Tibial nerve (tissue), 4 donors: ENCODE data around the gene ARHGAP26.

Experiments
- CTCF ChIP-seq, 5 experiments: fragments of 200-600 bp in 3 of 5; fragments of 450-650 bp in 2 of 5; sonication (generic) in 3 of 5; IDR thresholded peaks; one replicate each; pipeline ENCODE4 v1.5.1; 2016 to 2019; ENCODE audit warnings: antibody characterized with exemption in 5 of 5, mild to moderate bottlenecking in 3 of 5, moderate library complexity in 2 of 5
- EP300 ChIP-seq, 2 donors: sonication (generic); formaldehyde crosslinking; IDR thresholded peaks; one replicate each; pipeline ENCODE4 v1.6.1; 2017; ENCODE audit warnings: antibody characterized with exemption in 2 of 2, mild to moderate bottlenecking in 1 of 2
- POLR2A ChIP-seq, 2 donors: fragments of 450-650 bp; IDR thresholded peaks; one replicate each; pipeline ENCODE4 v1.6.1; 2017; ENCODE audit warnings: antibody characterized with exemption in 2 of 2, mild to moderate bottlenecking in 2 of 2, moderate library complexity in 2 of 2

- TF ChIP-seq CTCF (IDR thresholded peaks at IDR 0.05) (no peak), POLR2A (IDR thresholded peaks at IDR 0.05) (no peak), EP300 (IDR thresholded peaks at IDR 0.05) (peak in 1 of 2 donors; percentile 59)
Measured at GRCh38 chr5:142876817-142877216, 106.6 kb downstream of the ARHGAP26 start.
